ENCODE measurements around the gene RASGRF1.

The RASGRF1 gene

GRCh38 chr15:78987556-78988360 is 102.8 kb downstream of the RASGRF1 start:
- TF ChIP-seq CTCF (IDR thresholded peaks at IDR 0.05; ENCODE audit: low read depth, low read length, missing control alignments) = no peak
- H3K4me3 ChIP-seq (ENCODE audit: low read depth, low read length) = no peak overlapping the region
- DNase-seq (ENCODE audit: low read depth) = no peak

GRCh38 chr15:78985859-78986475 is 104.6 kb downstream of the RASGRF1 start:
- DNase-seq (ENCODE audit: low read depth) = no peak
- H3K4me3 ChIP-seq (ENCODE audit: low read depth, low read length) = no peak overlapping the region
- TF ChIP-seq CTCF (IDR thresholded peaks at IDR 0.05; ENCODE audit: low read depth, low read length, missing control alignments) = no peak

GRCh38 chr15:78984041-78984440 is 106.5 kb downstream of the RASGRF1 start:
- TF ChIP-seq CTCF (IDR thresholded peaks at IDR 0.05; ENCODE audit: low read depth, low read length, missing control alignments) = no peak
- no peak for DNase-seq (ENCODE audit: low read depth)

GRCh38 chr15:78983146-78983918 is 107.2 kb downstream of the RASGRF1 start:
- no peak overlapping the region for H3K4me3 ChIP-seq (ENCODE audit: low read depth, low read length)
- DNase-seq (ENCODE audit: low read depth) = no peak
- TF ChIP-seq CTCF (IDR thresholded peaks at IDR 0.05; ENCODE audit: low read depth, low read length, missing control alignments) = no peak

More at GRCh38 chr15:78984041-78984440, 106.5 kb downstream of the RASGRF1 start:
- no peak overlapping the region for H3K4me3 ChIP-seq (ENCODE audit: low read depth, low read length)

- no peak for TF ChIP-seq CTCF (IDR thresholded peaks at IDR 0.05; ENCODE audit: low read depth, low read length, missing control alignments)
- H3K4me3 ChIP-seq (ENCODE audit: low read depth, low read length) = no peak overlapping the region
- no peak for DNase-seq (ENCODE audit: low read depth)
Measured at GRCh38 chr15:78982736-78983135, 107.8 kb downstream of the RASGRF1 start.

GRCh38 chr15:78981532-78982313 is 108.9 kb downstream of the RASGRF1 start:
- no peak for TF ChIP-seq CTCF (IDR thresholded peaks at IDR 0.05; ENCODE audit: low read depth, low read length, missing control alignments)
- no peak for DNase-seq (ENCODE audit: low read depth)
- H3K4me3 ChIP-seq (ENCODE audit: low read depth, low read length) = no peak overlapping the region

All from GM12864 (cell line).